ENCODE data around the gene NCKIPSD.

Gene NCKIPSD

DNA sequence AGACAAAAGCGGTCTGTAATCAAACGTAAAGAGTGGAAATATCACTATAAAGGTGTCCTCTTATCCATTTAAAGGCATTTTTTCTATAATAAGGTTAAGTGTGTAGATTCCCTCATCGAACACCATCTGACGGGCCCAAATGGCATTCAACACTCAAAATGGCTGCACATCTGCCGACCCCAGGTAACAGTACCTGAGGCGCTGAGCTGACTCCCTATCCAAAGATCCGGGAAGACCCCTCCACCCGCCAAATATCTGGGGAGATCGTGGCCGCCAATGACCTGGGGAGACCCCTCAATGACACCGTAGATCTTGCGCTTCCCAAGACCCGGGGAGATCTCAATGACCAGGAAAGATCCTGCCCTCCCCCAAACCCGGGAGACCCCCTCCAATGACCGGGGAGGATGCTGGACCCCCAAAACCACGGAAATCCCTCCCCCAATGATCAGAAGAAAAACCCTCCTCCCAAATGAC lies 30.8 kb upstream of the NCKIPSD start:
- Histone ChIP-seq H3K27ac (ENCODE audit: insufficient read depth, low read depth, low read length, poor library complexity, severe bottlenecking) (peak overlapping the region; percentile 94), H3K4me3 (ENCODE audit: insufficient read depth, low read depth, low read length) (peak overlapping the region; percentile 85), H3K9me3 (ENCODE audit: control insufficient read depth, low read length) (no peaks in the 10 kb centered on the region), H3K36me3 (ENCODE audit: control insufficient read depth, insufficient read depth, low read length) (peaks cover 16% of the 10 kb centered on the region), H3K27me3 (ENCODE audit: control insufficient read depth, insufficient read depth, low read length, poor library complexity, severe bottlenecking) (no peaks in the 10 kb centered on the region), H3K4me1 (ENCODE audit: control insufficient read depth, insufficient read depth, low read length) (peaks cover 14% of the 10 kb centered on the region)
- 0% methylated on average over 16 of the region's 16 CpGs for WGBS, 2 experiments

- Histone ChIP-seq H3K36me3 (ENCODE audit: control insufficient read depth, insufficient read depth, low read length) (peaks cover 19% of the 10 kb centered on the region), H3K4me1 (ENCODE audit: control insufficient read depth, insufficient read depth, low read length) (peaks cover 14% of the 10 kb centered on the region), H3K4me3 (ENCODE audit: insufficient read depth, low read depth, low read length) (peak overlapping the region; percentile 85), H3K9me3 (ENCODE audit: control insufficient read depth, low read length) (no peaks in the 10 kb centered on the region), H3K27ac (ENCODE audit: insufficient read depth, low read depth, low read length, poor library complexity, severe bottlenecking) (no peak overlapping the region), H3K27me3 (ENCODE audit: control insufficient read depth, insufficient read depth, low read length, poor library complexity, severe bottlenecking) (no peaks in the 10 kb centered on the region)
These were observed 29.6 kb upstream of the NCKIPSD start for GRCh38 chr3:48715174-48715800.

- Histone ChIP-seq H3K27me3 (ENCODE audit: control insufficient read depth, insufficient read depth, low read length, poor library complexity, severe bottlenecking) (no peaks in the 10 kb centered on the region), H3K4me3 (ENCODE audit: insufficient read depth, low read depth, low read length) (no peak overlapping the region), H3K4me1 (ENCODE audit: control insufficient read depth, insufficient read depth, low read length) (peaks cover 14% of the 10 kb centered on the region), H3K9me3 (ENCODE audit: control insufficient read depth, low read length) (no peaks in the 10 kb centered on the region), H3K36me3 (ENCODE audit: control insufficient read depth, insufficient read depth, low read length) (peaks cover 33% of the 10 kb centered on the region), H3K27ac (ENCODE audit: insufficient read depth, low read depth, low read length, poor library complexity, severe bottlenecking) (no peak overlapping the region)
- WGBS, 2 experiments, result 90 to 93% methylated on average over 2 of the region's 2 CpGs
These were observed 26.0 kb upstream of the NCKIPSD start for GRCh38 chr3:48711727-48712126.

DNA sequence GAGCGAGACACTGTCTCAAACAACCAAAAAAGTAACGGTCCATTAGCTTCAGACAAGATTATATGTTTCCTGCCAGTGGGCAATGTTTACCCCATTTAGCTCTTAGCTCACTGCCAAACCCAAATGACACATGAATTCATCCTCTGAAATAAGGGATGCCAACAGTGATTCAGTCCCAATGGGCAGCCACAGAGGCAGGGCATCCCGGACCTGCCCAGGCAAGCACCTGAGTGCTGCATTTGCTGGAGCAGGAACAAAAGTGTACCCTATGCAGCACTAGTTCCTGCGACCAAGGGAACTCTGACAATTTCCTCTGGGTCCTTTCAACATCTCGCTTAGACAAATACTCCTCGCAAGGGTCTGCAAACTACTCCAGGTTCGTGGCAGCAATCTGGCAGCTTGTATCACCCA lies 23.3 kb upstream of the NCKIPSD start:
- Histone ChIP-seq H3K4me3 (ENCODE audit: insufficient read depth, low read depth, low read length) (no peak overlapping the region), H3K27ac (ENCODE audit: insufficient read depth, low read depth, low read length, poor library complexity, severe bottlenecking) (no peak overlapping the region), H3K36me3 (ENCODE audit: control insufficient read depth, insufficient read depth, low read length) (peaks cover 42% of the 10 kb centered on the region), H3K4me1 (ENCODE audit: control insufficient read depth, insufficient read depth, low read length) (peaks cover under 1% of the 10 kb centered on the region), H3K9me3 (ENCODE audit: control insufficient read depth, low read length) (no peaks in the 10 kb centered on the region), H3K27me3 (ENCODE audit: control insufficient read depth, insufficient read depth, low read length, poor library complexity, severe bottlenecking) (no peaks in the 10 kb centered on the region)
- WGBS, 2 experiments, result 94% methylated on average over 7 of the region's 7 CpGs

DNA sequence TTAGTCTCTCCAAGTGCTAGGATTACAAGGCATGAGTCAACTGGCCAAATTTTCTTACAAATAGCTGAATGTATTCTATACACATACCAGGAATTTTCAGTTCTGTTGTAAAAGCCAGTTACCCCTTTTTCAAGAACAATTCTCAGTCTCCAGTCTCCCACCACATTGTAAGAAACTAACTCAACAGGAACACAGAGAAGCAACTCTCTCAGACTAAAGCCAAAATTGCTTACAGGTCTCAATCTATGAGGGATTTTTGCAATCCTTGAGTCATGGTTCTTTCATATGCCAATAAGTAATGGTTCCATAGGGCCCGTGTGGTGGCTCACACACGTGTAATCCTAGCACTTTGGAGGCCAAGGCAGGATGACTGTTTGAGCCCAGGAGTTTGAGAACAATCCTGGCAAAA lies 22.8 kb upstream of the NCKIPSD start:
- no peak overlapping the region for H3K27ac ChIP-seq (ENCODE audit: insufficient read depth, low read depth, low read length, poor library complexity, severe bottlenecking)
- 85 to 88% methylated on average over 2 of the region's 2 CpGs for WGBS, 2 experiments
- H3K36me3 ChIP-seq (ENCODE audit: control insufficient read depth, insufficient read depth, low read length), result peaks cover 40% of the 10 kb centered on the region

GRCh38 chr3:48707157-48707556 lies 21.4 kb upstream of the NCKIPSD start:
- Histone ChIP-seq H3K36me3 (ENCODE audit: control insufficient read depth, insufficient read depth, low read length) (peaks cover 38% of the 10 kb centered on the region), H3K9me3 (ENCODE audit: control insufficient read depth, low read length) (no peaks in the 10 kb centered on the region), H3K4me1 (ENCODE audit: control insufficient read depth, insufficient read depth, low read length) (no peaks in the 10 kb centered on the region), H3K27ac (ENCODE audit: insufficient read depth, low read depth, low read length, poor library complexity, severe bottlenecking) (no peak overlapping the region), H3K27me3 (ENCODE audit: control insufficient read depth, insufficient read depth, low read length, poor library complexity, severe bottlenecking) (no peaks in the 10 kb centered on the region), H3K4me3 (ENCODE audit: insufficient read depth, low read depth, low read length) (no peak overlapping the region)
- 90 to 95% methylated on average over 5 of the region's 5 CpGs for WGBS, 2 experiments

More for the DNA sequence above, 22.8 kb upstream of the NCKIPSD start:
- Histone ChIP-seq H3K4me3 (ENCODE audit: insufficient read depth, low read depth, low read length) (no peak overlapping the region), H3K4me1 (ENCODE audit: control insufficient read depth, insufficient read depth, low read length) (no peaks in the 10 kb centered on the region), H3K27me3 (ENCODE audit: control insufficient read depth, insufficient read depth, low read length, poor library complexity, severe bottlenecking) (no peaks in the 10 kb centered on the region), H3K9me3 (ENCODE audit: control insufficient read depth, low read length) (no peaks in the 10 kb centered on the region)

GRCh38 chr3:48702320-48702920 lies 16.7 kb upstream of the NCKIPSD start:
- no peak overlapping the region for H3K4me3 ChIP-seq (ENCODE audit: insufficient read depth, low read depth, low read length)
- 87 to 90% methylated on average over 6 of the region's 6 CpGs for WGBS, 2 experiments
- peaks cover 45% of the 10 kb centered on the region for H3K36me3 ChIP-seq (ENCODE audit: control insufficient read depth, insufficient read depth, low read length)
- H3K4me1 ChIP-seq (ENCODE audit: control insufficient read depth, insufficient read depth, low read length), result no peaks in the 10 kb centered on the region
- no peak overlapping the region for H3K27ac ChIP-seq (ENCODE audit: insufficient read depth, low read depth, low read length, poor library complexity, severe bottlenecking)
- H3K27me3 ChIP-seq (ENCODE audit: control insufficient read depth, insufficient read depth, low read length, poor library complexity, severe bottlenecking), result no peaks in the 10 kb centered on the region
- H3K9me3 ChIP-seq (ENCODE audit: control insufficient read depth, low read length), result no peaks in the 10 kb centered on the region

DNA sequence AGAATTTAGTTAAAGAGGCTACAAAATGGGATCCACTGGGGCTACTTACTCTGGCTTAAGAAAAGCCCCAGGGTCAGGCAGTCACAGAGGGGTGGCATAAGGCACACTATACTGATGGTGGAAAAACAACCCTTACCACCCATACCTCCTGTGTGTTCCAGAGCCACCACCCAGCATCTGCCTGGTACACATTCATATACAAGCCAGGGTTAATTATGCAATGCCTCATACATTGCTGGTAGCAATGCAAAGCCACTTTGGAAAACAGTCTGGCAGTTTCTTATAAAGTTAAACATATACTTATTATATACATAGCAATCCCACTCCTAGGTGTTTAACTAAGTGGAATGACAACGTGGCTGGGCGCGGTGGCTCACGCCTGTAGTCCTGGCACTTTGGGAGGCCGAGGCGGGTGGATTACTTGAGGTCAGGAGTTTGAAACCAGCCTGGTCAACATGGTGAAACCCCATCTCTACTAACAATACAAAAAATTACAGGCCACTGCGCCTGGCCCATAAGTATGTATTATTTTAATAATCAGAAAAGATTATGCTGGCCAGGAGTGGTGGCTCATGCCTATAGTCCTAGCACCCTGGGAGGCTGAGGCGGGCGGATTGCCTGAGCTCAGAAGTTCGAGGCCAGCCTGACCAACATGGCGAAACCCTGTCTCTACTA lies 15.2 kb upstream of the NCKIPSD start:
- Histone ChIP-seq H3K27me3 (ENCODE audit: control insufficient read depth, insufficient read depth, low read length, poor library complexity, severe bottlenecking) (no peaks in the 10 kb centered on the region), H3K27ac (ENCODE audit: insufficient read depth, low read depth, low read length, poor library complexity, severe bottlenecking) (no peak overlapping the region), H3K9me3 (ENCODE audit: control insufficient read depth, low read length) (no peaks in the 10 kb centered on the region), H3K4me1 (ENCODE audit: control insufficient read depth, insufficient read depth, low read length) (no peaks in the 10 kb centered on the region), H3K4me3 (ENCODE audit: insufficient read depth, low read depth, low read length) (no peak overlapping the region), H3K36me3 (ENCODE audit: control insufficient read depth, insufficient read depth, low read length) (peaks cover 40% of the 10 kb centered on the region)
- 92 to 95% methylated on average over 10 to 11 of the region's 11 CpGs for WGBS, 2 experiments

DNA sequence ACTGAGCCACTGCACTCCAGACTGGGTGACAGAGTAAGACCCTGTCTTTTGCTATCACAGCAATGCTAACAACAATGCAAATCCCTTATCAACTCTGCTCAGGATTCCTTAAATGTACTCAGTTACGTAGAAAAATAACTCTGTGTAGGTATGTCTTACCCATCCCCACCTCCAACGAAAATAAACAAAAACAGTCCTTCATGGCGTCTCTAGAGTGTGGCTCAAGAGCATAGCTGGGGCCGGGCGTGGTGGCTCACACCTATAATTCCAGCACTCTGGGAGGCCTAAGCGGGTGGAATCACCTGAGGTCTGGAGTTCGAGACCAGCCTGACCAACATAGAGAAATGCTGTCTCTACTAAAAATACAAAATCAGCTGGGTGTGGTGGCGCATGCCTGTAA lies 13.2 kb upstream of the NCKIPSD start:
- peaks cover 37% of the 10 kb centered on the region for H3K36me3 ChIP-seq (ENCODE audit: control insufficient read depth, insufficient read depth, low read length)
- H3K27me3 ChIP-seq (ENCODE audit: control insufficient read depth, insufficient read depth, low read length, poor library complexity, severe bottlenecking), result no peaks in the 10 kb centered on the region
- WGBS, 2 experiments, result 94 to 95% methylated on average over 8 of the region's 8 CpGs
- H3K4me3 ChIP-seq (ENCODE audit: insufficient read depth, low read depth, low read length), result no peak overlapping the region
- peaks cover 11% of the 10 kb centered on the region for H3K4me1 ChIP-seq (ENCODE audit: control insufficient read depth, insufficient read depth, low read length)
- no peak overlapping the region for H3K27ac ChIP-seq (ENCODE audit: insufficient read depth, low read depth, low read length, poor library complexity, severe bottlenecking)
- H3K9me3 ChIP-seq (ENCODE audit: control insufficient read depth, low read length), result no peaks in the 10 kb centered on the region

DNA sequence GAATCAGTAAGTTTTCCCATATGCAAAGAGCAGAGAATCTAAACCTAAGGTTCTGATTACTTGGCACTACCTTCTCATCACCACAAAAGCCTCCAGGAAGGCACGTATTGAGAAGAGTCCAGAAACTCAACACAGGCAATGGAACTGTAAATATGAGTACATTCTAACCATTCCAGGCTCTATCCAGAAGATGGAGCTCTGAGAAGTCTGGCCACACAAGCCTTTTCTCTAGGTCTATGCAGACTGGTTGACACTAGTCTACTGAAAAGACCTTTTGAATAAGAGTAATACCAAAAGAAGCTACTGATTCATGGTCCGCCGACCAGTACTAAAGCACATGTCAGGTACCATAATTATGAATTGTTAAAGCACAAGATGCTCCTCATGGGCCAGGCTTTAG lies 12.2 kb upstream of the NCKIPSD start:
- 89 to 96% methylated on average over 3 of the region's 3 CpGs for WGBS, 2 experiments
- H3K4me3 ChIP-seq (ENCODE audit: insufficient read depth, low read depth, low read length), result no peak overlapping the region
- no peaks in the 10 kb centered on the region for H3K9me3 ChIP-seq (ENCODE audit: control insufficient read depth, low read length)
- peaks cover 45% of the 10 kb centered on the region for H3K36me3 ChIP-seq (ENCODE audit: control insufficient read depth, insufficient read depth, low read length)
- H3K4me1 ChIP-seq (ENCODE audit: control insufficient read depth, insufficient read depth, low read length), result peaks cover 11% of the 10 kb centered on the region
- H3K27me3 ChIP-seq (ENCODE audit: control insufficient read depth, insufficient read depth, low read length, poor library complexity, severe bottlenecking), result no peaks in the 10 kb centered on the region
- H3K27ac ChIP-seq (ENCODE audit: insufficient read depth, low read depth, low read length, poor library complexity, severe bottlenecking), result no peak overlapping the region
